ENCODE measurements around the gene SLC9A5. TPM values are rescaled to one million over a fixed set of nuclear protein-coding genes. Genes with fewer than 3 reads are reported as not detected.

Gene SLC9A5
- total and polyA plus RNA-seq, 8 donors = 0.19 to 5.3 (median 0.89) TPM; not detected in 1

- H3K27me3 ChIP-seq = peaks cover 0 to 48% (median 19%) of the 10 kb centered on the region in 3 donors
- WGBS, 5 donors = 63 to 86% (median 77%) methylated on average over 4 of the region's 4 CpGs
These were observed 1.2 kb downstream of the SLC9A5 start for GRCh38 chr16:67250045-67250327.

GRCh38 chr16:67252609-67253497, 4.1 kb downstream of the SLC9A5 start:
- no peaks in the 10 kb centered on the region for H3K9me3 ChIP-seq
- H3K36me3 ChIP-seq = no peaks in the 10 kb centered on the region
- peaks cover 0 to 51% (median 19%) of the 10 kb centered on the region in 3 donors for H3K27me3 ChIP-seq
- H3K4me1 ChIP-seq = peaks cover 14 to 16% (median 15%) of the 10 kb centered on the region in 4 donors
- no peak for TF ChIP-seq POLR2A (IDR thresholded peaks at IDR 0.05)
- WGBS, 5 donors = 90 to 94% (median 92%) methylated on average over 3 to 4 of the region's 4 CpGs
- no peak for DNase-seq
- intact Hi-C loops (cut with DNase I; ENCODE audit: low total_unique reads) = no loop called here
- H3K27ac ChIP-seq = no peak overlapping the region
- H3K4me3 ChIP-seq = no peak overlapping the region

More at GRCh38 chr16:67250045-67250327, 1.2 kb downstream of the SLC9A5 start:
- no peaks in the 10 kb centered on the region for H3K9me3 ChIP-seq
- no peak overlapping the region for H3K4me3 ChIP-seq
- no peak for DNase-seq
- TF ChIP-seq POLR2AphosphoS5 (IDR thresholded peaks at IDR 0.05) (no peak), CTCF (IDR thresholded peaks at IDR 0.05) (no peak), POLR2A (IDR thresholded peaks at IDR 0.05) (no peak), EP300 (IDR thresholded peaks at IDR 0.05) (no peak)
- no peaks in the 10 kb centered on the region for H3K36me3 ChIP-seq
- intact Hi-C loops (cut with DNase I; ENCODE audit: low total_unique reads) = no loop called here
- H3K4me1 ChIP-seq = peaks cover 27 to 41% (median 39%) of the 10 kb centered on the region in 4 donors
- H3K27ac ChIP-seq = no peak overlapping the region

GRCh38 chr16:67254801-67255552, 6.2 kb downstream of the SLC9A5 start:
- WGBS, 5 donors = 81 to 87% (median 83%) methylated on average over 18 of the region's 18 CpGs
- intact Hi-C loops (cut with DNase I; ENCODE audit: low total_unique reads) = no loop called here
- H3K27ac ChIP-seq = no peak overlapping the region
- no peak for DNase-seq
- H3K9me3 ChIP-seq = no peaks in the 10 kb centered on the region
- H3K4me3 ChIP-seq = no peak overlapping the region
- H3K36me3 ChIP-seq = no peaks in the 10 kb centered on the region
- TF ChIP-seq POLR2AphosphoS5 (IDR thresholded peaks at IDR 0.05) (no peak), EP300 (IDR thresholded peaks at IDR 0.05) (no peak), POLR2A (IDR thresholded peaks at IDR 0.05) (no peak), CTCF (IDR thresholded peaks at IDR 0.05) (no peak)
- no peaks in the 10 kb centered on the region for H3K4me1 ChIP-seq
- H3K27me3 ChIP-seq = peaks cover 0 to 30% (median 3%) of the 10 kb centered on the region in 3 donors

- H3K4me3 ChIP-seq = no peak overlapping the region
- DNase-seq = no peak
- WGBS, 5 donors = 87 to 92% (median 89%) methylated on average over 9 to 17 of the region's 17 CpGs
- intact Hi-C loops (cut with DNase I; ENCODE audit: low total_unique reads) = no loop called here
- H3K4me1 ChIP-seq = no peaks in the 10 kb centered on the region
- TF ChIP-seq POLR2A (IDR thresholded peaks at IDR 0.05) = no peak
- TF ChIP-seq CTCF (IDR thresholded peaks at IDR 0.05) = no peak
- no peak for TF ChIP-seq POLR2AphosphoS5 (IDR thresholded peaks at IDR 0.05)
- TF ChIP-seq EP300 (IDR thresholded peaks at IDR 0.05) = no peak
- H3K36me3 ChIP-seq = no peaks in the 10 kb centered on the region
- peaks cover 0 to 23% (median 0%) of the 10 kb centered on the region in 3 donors for H3K27me3 ChIP-seq
- H3K27ac ChIP-seq = no peak overlapping the region
- no peaks in the 10 kb centered on the region for H3K9me3 ChIP-seq
These were observed 6.9 kb downstream of the SLC9A5 start for GRCh38 chr16:67255553-67256221.
